Neural progenitor cell (in vitro differentiated cells): ENCODE measurements around the gene BCAM. TPM values are rescaled to one million over a fixed set of nuclear protein-coding genes. Genes with fewer than 3 reads are reported as not detected.
A peak's percentile ranks its signal among the peaks of the same experiment; 100 is the strongest.

ENCODE experiments used
- DNase-seq: peaks from one replicate; pipeline ENCODE4 v3.0.0-alpha.2; 2016; ENCODE audit warnings: low spot score
- H2AFZ ChIP-seq: fragments of 200-600 bp; sonication (generic); replicated peaks from 2 replicates; pipeline ENCODE4 v1.6.1; 2016; ENCODE audit warnings: antibody characterized with exemption
- H3F3A ChIP-seq: fragments of 200-600 bp; sonication (generic); 2 replicates; pipeline ENCODE4 v1.6.1; 2016; ENCODE audit warnings: antibody characterized with exemption, low read depth
- H3K27ac ChIP-seq: fragments of 200-600 bp; sonication (generic); 2 replicates; pipeline ENCODE4 v1.5.1; 2016; ENCODE audit warnings: mild to moderate bottlenecking
- H3K27me3 ChIP-seq: fragments of 200-600 bp; sonication (generic); 2 replicates; pipeline ENCODE4 v1.6.1; 2016; ENCODE audit warnings: mild to moderate bottlenecking, moderate library complexity
- H3K36me3 ChIP-seq: fragments of 200-600 bp; sonication (generic); 2 replicates; pipeline ENCODE4 v1.5.1; 2016
- H3K4me1 ChIP-seq: fragments of 200-600 bp; sonication (generic); 2 replicates; pipeline ENCODE4 v1.6.1; 2016; ENCODE audit warnings: mixed run types
- H3K4me2 ChIP-seq: fragments of 200-600 bp; sonication (generic); 2 replicates; pipeline ENCODE4 v1.6.1; 2016
- H3K4me3 ChIP-seq: fragments of 200-600 bp; sonication (generic); 2 replicates; pipeline ENCODE4 v1.5.1; 2016
- H3K79me2 ChIP-seq: fragments of 200-600 bp; sonication (generic); 2 replicates; pipeline ENCODE4 v1.6.1; 2016; ENCODE audit warnings: low read depth
- H3K9ac ChIP-seq: fragments of 200-600 bp; sonication (generic); 2 replicates; pipeline ENCODE4 v1.6.1; 2016
- H3K9me3 ChIP-seq: fragments of 200-600 bp; sonication (generic); 2 replicates; pipeline ENCODE4 v1.5.1; 2016; ENCODE audit warnings: low read depth
- H4K20me1 ChIP-seq: fragments of 200-600 bp; sonication (generic); 2 replicates; pipeline ENCODE4 v1.6.1; 2016; ENCODE audit warnings: low read depth
- H3K27ac Mint-ChIP-seq: 3 replicates; pipeline ENCODE4 v1.8.0; 2021; ENCODE audit warnings: mixed read lengths
- H3K27me3 Mint-ChIP-seq: 2 replicates; pipeline ENCODE4 v1.8.0; 2022; ENCODE audit warnings: low read depth, mild to moderate bottlenecking, inconsistent platforms, moderate library complexity, mixed read lengths; ENCODE audit not compliant: insufficient read depth
- H3K36me3 Mint-ChIP-seq: 3 replicates; pipeline ENCODE4 v1.8.0; 2021; ENCODE audit warnings: mixed read lengths
- H3K4me1 Mint-ChIP-seq: 3 replicates; pipeline ENCODE4 v1.8.0; 2021; ENCODE audit warnings: mixed read lengths
- H3K4me3 Mint-ChIP-seq: 3 replicates; pipeline ENCODE4 v1.8.0; 2021; ENCODE audit warnings: mild to moderate bottlenecking, moderate library complexity, mixed read lengths
- H3K9me3 Mint-ChIP-seq: 3 replicates; pipeline ENCODE4 v1.8.0; 2020; ENCODE audit warnings: mixed read lengths
- EZH2 ChIP-seq: fragments of 200-600 bp; sonication (generic); IDR thresholded peaks from 2 replicates; pipeline ENCODE4 v1.6.1; 2017; ENCODE audit warnings: antibody characterized with exemption, mild to moderate bottlenecking, moderate library complexity
- EZH2phosphoT487 ChIP-seq: fragments of 200-600 bp; sonication (generic); IDR thresholded peaks from 2 replicates; pipeline ENCODE4 v1.6.1; 2017; ENCODE audit warnings: antibody characterized with exemption
- total RNA-seq: library from RNA; depleted of rRNA; stranded (reverse); fragments of >200 nt; gene quantifications from 2 replicates; pipeline ENCODE4 v1.2.3, GENCODE V29; 2015; ENCODE audit warnings: low replicate concordance
- TF ChIP-seq, protein P1 (sequence below): fragments of 200-600 bp; sonication (generic); IDR thresholded peaks from 2 replicates; pipeline ENCODE4 v1.5.1; 2017; ENCODE audit warnings: antibody characterized with exemption, mild to moderate bottlenecking

BCAM gene
- total RNA-seq, 1 donor from 2014 or later = 7.1 TPM

- Mint-ChIP-seq H3K4me3 (peak overlapping the region; percentile 14), H3K36me3 (peaks cover 2% of the 10 kb centered on the region), H3K4me1 (peaks cover 35% of the 10 kb centered on the region), H3K9me3 (no peaks in the 10 kb centered on the region), H3K27me3 (peaks cover 13% of the 10 kb centered on the region), H3K27ac (peak overlapping the region; percentile 14)
- Histone ChIP-seq H3K9ac (no peak overlapping the region), H3K27me3 (peaks cover 6% of the 10 kb centered on the region), H3K36me3 (no peaks in the 10 kb centered on the region), H3K27ac (no peak overlapping the region), H3K79me2 (no peaks in the 10 kb centered on the region), H3F3A (peaks cover 12% of the 10 kb centered on the region), H3K9me3 (no peaks in the 10 kb centered on the region), H3K4me2 (no peak overlapping the region), H3K4me1 (peaks cover 20% of the 10 kb centered on the region), H4K20me1 (no peaks in the 10 kb centered on the region), H2AFZ (no peak overlapping the region), H3K4me3 (no peak overlapping the region)
- no peak for DNase-seq
- TF ChIP-seq EZH2 (no peak), EZH2phosphoT487 (no peak)
- TF ChIP-seq, protein P1, sequence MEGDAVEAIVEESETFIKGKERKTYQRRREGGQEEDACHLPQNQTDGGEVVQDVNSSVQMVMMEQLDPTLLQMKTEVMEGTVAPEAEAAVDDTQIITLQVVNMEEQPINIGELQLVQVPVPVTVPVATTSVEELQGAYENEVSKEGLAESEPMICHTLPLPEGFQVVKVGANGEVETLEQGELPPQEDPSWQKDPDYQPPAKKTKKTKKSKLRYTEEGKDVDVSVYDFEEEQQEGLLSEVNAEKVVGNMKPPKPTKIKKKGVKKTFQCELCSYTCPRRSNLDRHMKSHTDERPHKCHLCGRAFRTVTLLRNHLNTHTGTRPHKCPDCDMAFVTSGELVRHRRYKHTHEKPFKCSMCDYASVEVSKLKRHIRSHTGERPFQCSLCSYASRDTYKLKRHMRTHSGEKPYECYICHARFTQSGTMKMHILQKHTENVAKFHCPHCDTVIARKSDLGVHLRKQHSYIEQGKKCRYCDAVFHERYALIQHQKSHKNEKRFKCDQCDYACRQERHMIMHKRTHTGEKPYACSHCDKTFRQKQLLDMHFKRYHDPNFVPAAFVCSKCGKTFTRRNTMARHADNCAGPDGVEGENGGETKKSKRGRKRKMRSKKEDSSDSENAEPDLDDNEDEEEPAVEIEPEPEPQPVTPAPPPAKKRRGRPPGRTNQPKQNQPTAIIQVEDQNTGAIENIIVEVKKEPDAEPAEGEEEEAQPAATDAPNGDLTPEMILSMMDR = peak; percentile 10
Observed at GRCh38 chr19:44813070-44813840, 4.4 kb downstream of the BCAM start.

GRCh38 chr19:44813841-44814470 is 5.1 kb downstream of the BCAM start:
- no peak overlapping the region for H3K9ac ChIP-seq
- peaks cover 6% of the 10 kb centered on the region for H3K27me3 ChIP-seq
- no peaks in the 10 kb centered on the region for H3K9me3 Mint-ChIP-seq
- no peak for TF ChIP-seq EZH2
- TF ChIP-seq EZH2phosphoT487 = no peak
- TF ChIP-seq, protein P1 = no peak
- peak overlapping the region; percentile 14 for H3K4me3 Mint-ChIP-seq
- H3K4me1 Mint-ChIP-seq = peaks cover 32% of the 10 kb centered on the region
- H3K27me3 Mint-ChIP-seq = peaks cover 13% of the 10 kb centered on the region
- H3F3A ChIP-seq = peaks cover 7% of the 10 kb centered on the region
- no peaks in the 10 kb centered on the region for H3K36me3 ChIP-seq
- no peak for DNase-seq
- no peak overlapping the region for H3K27ac ChIP-seq
- no peaks in the 10 kb centered on the region for H4K20me1 ChIP-seq
- no peak overlapping the region for H3K4me2 ChIP-seq
- peaks cover 2% of the 10 kb centered on the region for H3K36me3 Mint-ChIP-seq
- H3K79me2 ChIP-seq = no peaks in the 10 kb centered on the region
- peak overlapping the region; percentile 14 for H3K27ac Mint-ChIP-seq
- H3K4me1 ChIP-seq = peaks cover 17% of the 10 kb centered on the region
- no peak overlapping the region for H2AFZ ChIP-seq
- no peak overlapping the region for H3K4me3 ChIP-seq
- H3K9me3 ChIP-seq = no peaks in the 10 kb centered on the region

- H4K20me1 ChIP-seq = no peaks in the 10 kb centered on the region
- H3K79me2 ChIP-seq = no peaks in the 10 kb centered on the region
- Mint-ChIP-seq H3K27me3 (peaks cover 11% of the 10 kb centered on the region), H3K4me1 (peaks cover 30% of the 10 kb centered on the region), H3K4me3 (no peak overlapping the region), H3K27ac (no peak overlapping the region), H3K9me3 (no peaks in the 10 kb centered on the region), H3K36me3 (peaks cover 2% of the 10 kb centered on the region)
- peaks cover 12% of the 10 kb centered on the region for H3K4me1 ChIP-seq
- H3K36me3 ChIP-seq = no peaks in the 10 kb centered on the region
- H3K27me3 ChIP-seq = peaks cover under 1% of the 10 kb centered on the region
- DNase-seq = no peak
- H3K4me2 ChIP-seq = no peak overlapping the region
- TF ChIP-seq, protein P1 = no peak
- TF ChIP-seq EZH2phosphoT487 (no peak), EZH2 (no peak)
- H3F3A ChIP-seq = peaks cover 1% of the 10 kb centered on the region
- no peak overlapping the region for H3K4me3 ChIP-seq
- H3K9me3 ChIP-seq = no peaks in the 10 kb centered on the region
- H2AFZ ChIP-seq = no peak overlapping the region
- no peak overlapping the region for H3K27ac ChIP-seq
- H3K9ac ChIP-seq = no peak overlapping the region
Observed at GRCh38 chr19:44814517-44814916, 5.6 kb downstream of the BCAM start.
